Left lung (tissue), 10 donors: ENCODE results near the gene TMEM271. TPM values are rescaled to one million over a fixed set of nuclear protein-coding genes. Genes with fewer than 3 reads are reported as not detected.

ENCODE experiments used
- ATAC-seq: fragments of 200-7000 bp; cut with Tn5 transposase; one replicate; pipeline ENCODE4 v1.9.1; 2020; ENCODE audit warnings: moderate library complexity
- DNase-seq, 4 donors: peaks; one replicate each; pipeline ENCODE4 v3.0.0-alpha.2; 2013 to 2020
- H3K27ac ChIP-seq, 2 donors: fragments of 200-600 bp; sonication (generic) in 1 of 2; one replicate each; pipeline versions ENCODE4 v1.5.0 to v1.8.0; 2020 to 2021
- H3K27me3 ChIP-seq, 2 donors: fragments of 200-600 bp; sonication (generic) in 1 of 2; one replicate each; pipeline versions ENCODE4 v1.5.0 to v1.8.0; 2020 to 2021
- H3K36me3 ChIP-seq, 2 donors: fragments of 200-600 bp; sonication (generic) in 1 of 2; one replicate each; pipeline versions ENCODE4 v1.5.0 to v1.8.0; 2020 to 2021
- H3K4me1 ChIP-seq, 2 donors: fragments of 200-600 bp; one replicate each; pipeline ENCODE4 v1.8.0; 2021
- H3K4me3 ChIP-seq, 2 donors: fragments of 200-600 bp; sonication (generic) in 1 of 2; one replicate each; pipeline versions ENCODE4 v1.5.0 to v1.8.0; 2020 to 2021; ENCODE audit warnings: mild to moderate bottlenecking in 1 of 2
- H3K9me3 ChIP-seq, 2 donors: fragments of 200-600 bp; sonication (generic) in 1 of 2; one replicate each; pipeline versions ENCODE4 v1.5.0 to v1.8.0; 2020 to 2021
- CTCF ChIP-seq, 2 donors: fragments of 200-600 bp; sonication (generic) in 1 of 2; IDR thresholded peaks; one replicate each; pipeline versions ENCODE4 v1.5.0 to v1.8.0; 2021; ENCODE audit warnings: antibody characterized with exemption in 2 of 2
- intact Hi-C, 2 donors: fragments of 100-400 bp; cut with DNase I; formaldehyde crosslinking; loops; one replicate each; pipeline versions ENCODE4 v1.11.2 to v1.14.2; 2022
- polyA plus RNA-seq, 6 donors: library from polyadenylated mRNA; unstranded; fragments of 120-200 nt; gene quantifications; one replicate each; pipeline ENCODE4 v1.2.1, GENCODE V29; 2013; ENCODE audit not compliant: insufficient read length in 6 of 6
- total RNA-seq, 2 donors: library from RNA; stranded (reverse); fragmentation: NEBNext Ultra II Directional; extraction: Animal tissue kit (Norgen Biotek cat#: 25700); gene quantifications; one replicate each; pipeline ENCODE4 v1.2.1, GENCODE V29; 2021
- donor health status: DM: no; HTN: yes; CAD: no.
- donor health status: DM: no; HTN: no; CAD: no.

The TMEM271 gene
- total and polyA plus RNA-seq, 8 donors = not detected

GRCh38 chr4:529563-529962 lies 46.5 kb downstream of the TMEM271 start:
- Histone ChIP-seq H3K4me1 (no peaks in the 10 kb centered on the region), H3K27ac (no peak overlapping the region), H3K9me3 (peaks cover 0 to 10% of the 10 kb centered on the region in 2 donors), H3K36me3 (peaks cover 4 to 99% of the 10 kb centered on the region in 2 donors), H3K4me3 (no peak overlapping the region), H3K27me3 (no peaks in the 10 kb centered on the region)
- DNase-seq (no peak), ATAC-seq (no peak)
- no peak for TF ChIP-seq CTCF (IDR thresholded peaks at IDR 0.05)
- intact Hi-C loops = no loop called here

GRCh38 chr4:528835-529234 lies 47.3 kb downstream of the TMEM271 start:
- no peak for ATAC-seq
- DNase-seq = no peak
- Histone ChIP-seq H3K27ac (no peak overlapping the region), H3K27me3 (no peaks in the 10 kb centered on the region), H3K36me3 (peaks cover 4 to 99% of the 10 kb centered on the region in 2 donors), H3K9me3 (peaks cover 0 to 7% of the 10 kb centered on the region in 2 donors), H3K4me3 (no peak overlapping the region), H3K4me1 (no peaks in the 10 kb centered on the region)
- TF ChIP-seq CTCF (IDR thresholded peaks at IDR 0.05) = no peak
- intact Hi-C loops = no loop called here

- ATAC-seq = no peak
- TF ChIP-seq CTCF (IDR thresholded peaks at IDR 0.05) = no peak
- no peak for DNase-seq
Measured at GRCh38 chr4:528296-528695, 47.8 kb downstream of the TMEM271 start.

GRCh38 chr4:526971-527460 lies 49.1 kb downstream of the TMEM271 start:
- Histone ChIP-seq H3K4me1 (no peaks in the 10 kb centered on the region), H3K27ac (no peak overlapping the region), H3K36me3 (peaks cover 4 to 99% of the 10 kb centered on the region in 2 donors), H3K27me3 (no peaks in the 10 kb centered on the region), H3K9me3 (no peaks in the 10 kb centered on the region), H3K4me3 (no peak overlapping the region)
- TF ChIP-seq CTCF (IDR thresholded peaks at IDR 0.05) = no peak
- intact Hi-C loops = no loop called here
- ATAC-seq = no peak
- DNase-seq = no peak

More at GRCh38 chr4:528296-528695, 47.8 kb downstream of the TMEM271 start:
- intact Hi-C loops = no loop called here
- H3K36me3 ChIP-seq = peaks cover 4 to 99% of the 10 kb centered on the region in 2 donors
- H3K4me3 ChIP-seq = no peak overlapping the region
- no peaks in the 10 kb centered on the region for H3K4me1 ChIP-seq
- peaks cover 0 to 3% of the 10 kb centered on the region in 2 donors for H3K9me3 ChIP-seq
- no peaks in the 10 kb centered on the region for H3K27me3 ChIP-seq
- H3K27ac ChIP-seq = no peak overlapping the region

- TF ChIP-seq CTCF (IDR thresholded peaks at IDR 0.05) = no peak
- H3K4me3 ChIP-seq = no peak overlapping the region
- H3K4me1 ChIP-seq = no peaks in the 10 kb centered on the region
- intact Hi-C loops = no loop called here
- H3K9me3 ChIP-seq = no peaks in the 10 kb centered on the region
- ATAC-seq (no peak), DNase-seq (no peak)
- peaks cover 4 to 99% of the 10 kb centered on the region in 2 donors for H3K36me3 ChIP-seq
- no peaks in the 10 kb centered on the region for H3K27me3 ChIP-seq
- no peak overlapping the region for H3K27ac ChIP-seq
Measured at GRCh38 chr4:526189-526909, 49.7 kb downstream of the TMEM271 start.
